ENCODE results near the gene APLP1.

APLP1 gene

GRCh38 chr19:35847911-35848310 is 20.5 kb upstream of the APLP1 start:
- no peak for TF ChIP-seq CTCF (IDR thresholded peaks at IDR 0.05; ENCODE audit: extremely low read depth, missing control alignments)
- no peak for DNase-seq (ENCODE audit: low spot score)

- no peak for DNase-seq (ENCODE audit: low spot score)
- no peak for TF ChIP-seq CTCF (IDR thresholded peaks at IDR 0.05; ENCODE audit: extremely low read depth, missing control alignments)
Measured at GRCh38 chr19:35848486-35848885, 19.9 kb upstream of the APLP1 start.

GRCh38 chr19:35848919-35849505 is 19.4 kb upstream of the APLP1 start:
- no peak for DNase-seq (ENCODE audit: low spot score)
- TF ChIP-seq CTCF (IDR thresholded peaks at IDR 0.05; ENCODE audit: extremely low read depth, missing control alignments), result no peak

GRCh38 chr19:35851213-35852028 is 17.0 kb upstream of the APLP1 start:
- no peak for DNase-seq (ENCODE audit: low spot score)
- no peak for TF ChIP-seq CTCF (IDR thresholded peaks at IDR 0.05; ENCODE audit: extremely low read depth, missing control alignments)

GRCh38 chr19:35852029-35852780 is 16.2 kb upstream of the APLP1 start, which contains the start of gene NPHS1:
Gene NPHS1 (minus strand): TSS chr19:35852504. CDS start chr19:35851837, 667 bp downstream.
- TF ChIP-seq CTCF (IDR thresholded peaks at IDR 0.05; ENCODE audit: extremely low read depth, missing control alignments), result no peak
- no peak for DNase-seq (ENCODE audit: low spot score)

- no peak for DNase-seq (ENCODE audit: low spot score)
- TF ChIP-seq CTCF (IDR thresholded peaks at IDR 0.05; ENCODE audit: extremely low read depth, missing control alignments), result no peak
Measured at GRCh38 chr19:35853038-35853756, 15.2 kb upstream of the APLP1 start.

Data from GM20000 (cell line).